Keratinocyte (primary cell): ENCODE measurements around the gene SNX13. TPM values are rescaled to one million over a fixed set of nuclear protein-coding genes. Genes with fewer than 3 reads are reported as not detected.

ENCODE experiments used
- DNase-seq: peaks from one replicate; pipeline ENCODE4 v3.0.0-alpha.2; 2011; ENCODE audit warnings: low read depth, missing footprints, low spot score
- FAIRE-seq: peaks from 2 replicates; lab custom pipeline; 2011; peaks lifted over from hg19 to GRCh38; lab: Jason Lieb, UNC
- H2AFZ ChIP-seq: 2 replicates; pipeline ENCODE4 v1.6.0; 2012; ENCODE audit warnings: low read length, control low read depth, inconsistent platforms; ENCODE audit not compliant: control insufficient read depth
- H3K27ac ChIP-seq: 2 replicates; pipeline ENCODE4 v1.5.1; 2011; ENCODE audit warnings: low read length; ENCODE audit not compliant: control insufficient read depth, insufficient read depth
- H3K27me3 ChIP-seq: 3 replicates; pipeline ENCODE4 v1.6.0; 2011; ENCODE audit warnings: low read length; ENCODE audit not compliant: control insufficient read depth, insufficient read depth; ENCODE audit errors: extremely low read depth
- H3K36me3 ChIP-seq, 2 experiments: 2 replicates in 1 of 2; 3 replicates in 1 of 2; pipeline ENCODE4 v1.5.1; 2011; ENCODE audit warnings: low read length in 2 of 2, mild to moderate bottlenecking in 1 of 2; ENCODE audit not compliant: control insufficient read depth in 2 of 2, insufficient read depth in 2 of 2; ENCODE audit errors: extremely low read depth in 1 of 2
- H3K4me1 ChIP-seq: 3 replicates; pipeline ENCODE4 v1.5.1; 2011; ENCODE audit warnings: low read length; ENCODE audit not compliant: control insufficient read depth, insufficient read depth; ENCODE audit errors: extremely low read depth
- H3K4me2 ChIP-seq: 3 replicates; pipeline ENCODE4 v1.6.0; 2011; ENCODE audit warnings: low read depth, low read length; ENCODE audit not compliant: control insufficient read depth, insufficient read depth; ENCODE audit errors: extremely low read depth
- H3K4me3 ChIP-seq, 3 experiments: fragments of 200-600 bp in 1 of 3; sonication (generic) in 1 of 3; 2 replicates in 2 of 3; 3 replicates in 1 of 3; pipeline ENCODE4 v1.5.1; 2011 to 2016; ENCODE audit warnings: low read length in 3 of 3, mild to moderate bottlenecking in 3 of 3, control low read depth in 2 of 3, inconsistent platforms in 1 of 3, low read depth in 1 of 3, mixed read lengths in 1 of 3, mixed run types in 1 of 3, moderate library complexity in 1 of 3; ENCODE audit not compliant: control insufficient read depth in 2 of 3, insufficient read depth in 2 of 3; ENCODE audit errors: extremely low read depth in 1 of 3
- H3K79me2 ChIP-seq: 2 replicates; pipeline ENCODE4 v1.6.0; 2012; ENCODE audit warnings: low read length; ENCODE audit not compliant: control insufficient read depth, insufficient read depth
- H3K9ac ChIP-seq: 3 replicates; pipeline ENCODE4 v1.6.0; 2011; ENCODE audit warnings: low read length; ENCODE audit not compliant: control insufficient read depth, insufficient read depth; ENCODE audit errors: extremely low read depth
- H3K9me1 ChIP-seq: 3 replicates; pipeline ENCODE4 v1.6.0; 2011; ENCODE audit warnings: low read length; ENCODE audit not compliant: control insufficient read depth, insufficient read depth; ENCODE audit errors: extremely low read depth
- H3K9me3 ChIP-seq: 2 replicates; pipeline ENCODE4 v1.5.1; 2012; ENCODE audit warnings: low read depth, low read length; ENCODE audit not compliant: control insufficient read depth
- H4K20me1 ChIP-seq: 3 replicates; pipeline ENCODE4 v1.6.0; 2011; ENCODE audit warnings: low read length; ENCODE audit not compliant: control insufficient read depth, insufficient read depth; ENCODE audit errors: extremely low read depth
- CTCF ChIP-seq, 3 experiments: IDR thresholded peaks in 1 of 3; conservative IDR thresholded peaks in 1 of 3; optimal IDR thresholded peaks in 1 of 3; 2 replicates in 2 of 3; 3 replicates in 1 of 3; pipeline versions ENCODE3 to v1.5.1; 2011; ENCODE audit warnings: low read length in 3 of 3, mild to moderate bottlenecking in 3 of 3, moderate library complexity in 2 of 3, control low read depth in 1 of 3, inconsistent platforms in 1 of 3; ENCODE audit not compliant: insufficient read depth in 2 of 3; ENCODE audit errors: extremely low read depth in 1 of 3
- EZH2 ChIP-seq: IDR thresholded peaks from one replicate; pipeline ENCODE4 v1.6.1; 2012; ENCODE audit warnings: inconsistent platforms, mild to moderate bottlenecking, low read length, moderate library complexity
- dilution Hi-C: fragments of 300-500 bp; cut with MboI; formaldehyde crosslinking; loops from one replicate; pipeline ENCODE4 v1.7.0; 2020; ENCODE audit warnings: low sequenced_read_pairs; ENCODE audit not compliant: extremely low pct_ligation_motif_present
- polyA plus RNA-seq, 5 experiments: library from polyadenylated mRNA; depleted of rRNA in 3 of 5; stranded (reverse) in 3 of 5; stranded (forward) in 1 of 5; unstranded in 1 of 5; fragments of >200 nt; gene quantifications; 1 replicate in 1 of 5; 2 replicates in 3 of 5; 3 replicates in 1 of 5; pipeline versions ENCODE4 v1.2.1 to v1.2.3, GENCODE V29; 2011 to 2012; ENCODE audit warnings: missing spikeins in 2 of 5, low read depth in 1 of 5, low replicate concordance in 1 of 5

SNX13 gene
- polyA plus RNA-seq, 1 donor (not counting 4 experiments of a cell fraction or from before 2014, with no cell fraction given) = 22.6 TPM

GRCh38 chr7:17915796-17916195 is 24.5 kb downstream of the SNX13 start:
- no peaks in the 10 kb centered on the region for H4K20me1 ChIP-seq
- peaks cover 68% of the 10 kb centered on the region for H3K79me2 ChIP-seq
- no peaks in the 10 kb centered on the region for H3K9me1 ChIP-seq
- H3K4me2 ChIP-seq = no peak overlapping the region
- H3K9me3 ChIP-seq = no peaks in the 10 kb centered on the region
- FAIRE-seq (no peak), DNase-seq (no peak)
- no peak overlapping the region for H3K4me3 ChIP-seq
- TF ChIP-seq EZH2 = no peak
- TF ChIP-seq CTCF (optimal IDR thresholded peaks at IDR 0.05 in 1 of 3, IDR thresholded peaks at IDR 0.05 in 1 of 3, conservative IDR thresholded peaks at IDR 0.05 in 1 of 3; ENCODE audit: extremely low read depth in 1 of 3, insufficient read depth in 2 of 3, low read length in 3 of 3) = no peak
- H3K27ac ChIP-seq = no peak overlapping the region
- no peaks in the 10 kb centered on the region for H3K4me1 ChIP-seq
- no peaks in the 10 kb centered on the region for H3K27me3 ChIP-seq
- dilution Hi-C loops = no loop called here
- H3K9ac ChIP-seq = no peak overlapping the region
- H2AFZ ChIP-seq = no peak overlapping the region
- no peaks in the 10 kb centered on the region for H3K36me3 ChIP-seq

GRCh38 chr7:17915168-17915567 is 25.1 kb downstream of the SNX13 start:
- H3K4me1 ChIP-seq = no peaks in the 10 kb centered on the region
- H3K4me2 ChIP-seq = no peak overlapping the region
- DNase-seq (no peak), FAIRE-seq (no peak)
- H3K9me3 ChIP-seq = peaks cover 2% of the 10 kb centered on the region
- dilution Hi-C loops = no loop called here
- no peaks in the 10 kb centered on the region for H3K27me3 ChIP-seq
- TF ChIP-seq CTCF (optimal IDR thresholded peaks at IDR 0.05 in 1 of 3, IDR thresholded peaks at IDR 0.05 in 1 of 3, conservative IDR thresholded peaks at IDR 0.05 in 1 of 3; ENCODE audit: extremely low read depth in 1 of 3, insufficient read depth in 2 of 3, low read length in 3 of 3) (no peak), EZH2 (no peak)
- peaks cover 67% of the 10 kb centered on the region for H3K79me2 ChIP-seq
- no peak overlapping the region for H3K4me3 ChIP-seq
- H3K36me3 ChIP-seq = no peaks in the 10 kb centered on the region
- no peak overlapping the region for H3K27ac ChIP-seq
- H2AFZ ChIP-seq = no peak overlapping the region
- H3K9me1 ChIP-seq = no peaks in the 10 kb centered on the region
- no peaks in the 10 kb centered on the region for H4K20me1 ChIP-seq
- H3K9ac ChIP-seq = no peak overlapping the region
